GM12891 (cell line): ENCODE measurements around the gene TPGS2.

Source experiments
- POLR2A ChIP-seq: IDR thresholded peaks from 2 replicates; pipeline ENCODE4 v1.6.1; 2011; ENCODE audit warnings: low read depth, low read length, control low read depth
- POLR2AphosphoS5 ChIP-seq: IDR thresholded peaks from 2 replicates; pipeline ENCODE4 v1.6.1; 2011; ENCODE audit warnings: low read depth, low read length, control low read depth

- no peak for TF ChIP-seq POLR2A
- no peak for TF ChIP-seq POLR2AphosphoS5
Measured at GRCh38 chr18:36856815-36857214, 28.0 kb upstream of the TPGS2 start.
